GM12878 (cell line): ENCODE data around the gene TRIM38. TPM values are rescaled to one million over a fixed set of nuclear protein-coding genes. Genes with fewer than 3 reads are reported as not detected.

Experiments
- ASH2L ChIP-seq: fragments of 300-600, 200-600 bp; sonication (generic); IDR thresholded peaks from 2 replicates; pipeline ENCODE4 v1.6.1; 2017; ENCODE audit warnings: low read depth, mild to moderate bottlenecking, borderline replicate concordance
- FOS ChIP-seq: IDR thresholded peaks from 3 replicates; pipeline ENCODE4 v1.6.1; 2011; ENCODE audit warnings: borderline replicate concordance; ENCODE audit not compliant: insufficient read length; ENCODE audit errors: extremely low read depth
- JUNB ChIP-seq: IDR thresholded peaks from 2 replicates; pipeline ENCODE4 v1.6.1; 2016; ENCODE audit warnings: antibody characterized with exemption, mild to moderate bottlenecking
- NFYB ChIP-seq: IDR thresholded peaks from 2 replicates; pipeline ENCODE4 v1.6.1; 2011; ENCODE audit warnings: low read depth, mild to moderate bottlenecking, low read length, improper control_type of control experiment, moderate library complexity; ENCODE audit not compliant: insufficient read depth
- NR2C2 ChIP-seq: IDR thresholded peaks from 2 replicates; pipeline ENCODE4 v1.6.1; 2011; ENCODE audit warnings: borderline replicate concordance, low read depth; ENCODE audit not compliant: control insufficient read depth, insufficient read length
- TCF3 ChIP-seq: IDR thresholded peaks from 2 replicates; pipeline ENCODE4 v1.6.1; 2012; ENCODE audit warnings: low read depth, mild to moderate bottlenecking, low read length, borderline replicate concordance; ENCODE audit not compliant: insufficient read depth
- YBX1 ChIP-seq: fragments of 450-650 bp; IDR thresholded peaks from 2 replicates; pipeline ENCODE4 v1.6.1; 2016; ENCODE audit warnings: antibody characterized with exemption
- YY1 ChIP-seq: IDR thresholded peaks from 2 replicates; pipeline ENCODE4 v1.6.1; 2011; ENCODE audit warnings: low read depth, mild to moderate bottlenecking, low read length
- ZNF207 ChIP-seq: fragments of 450-650 bp; IDR thresholded peaks from 2 replicates; pipeline ENCODE4 v1.6.1; 2014; ENCODE audit warnings: antibody characterized with exemption, mild to moderate bottlenecking, borderline replicate concordance
- polyA plus RNA-seq, 11 experiments: library from polyadenylated mRNA; depleted of rRNA in 4 of 11; unstranded in 6 of 11; stranded (reverse) in 5 of 11; fragments of >200 nt; fragmentation: Nextera tagmentation in 4 of 11; fragmentation: Illumina TruSeq in 1 of 11; extraction: Ambion mirVana in 4 of 11; extraction: Trizol in 1 of 11; gene quantifications; 1 replicate in 1 of 11; 2 replicates in 10 of 11; pipeline versions ENCODE4 v1.2.1 to v1.2.3, GENCODE V29; 2011 to 2016; ENCODE audit warnings: inconsistent platforms in 2 of 11, missing spikeins in 2 of 11, low read depth in 1 of 11
- total RNA-seq, 4 experiments: library from RNA; depleted of rRNA in 3 of 4; stranded (reverse); fragments of >200 nt in 3 of 4; fragmentation: Illumina TruSeq in 1 of 4; extraction: Trizol in 1 of 4; gene quantifications; 2 replicates each; pipeline versions ENCODE4 v1.2.1 to v1.2.3, GENCODE V29; 2013 to 2021
- TF ChIP-seq, protein P1 (sequence below): IDR thresholded peaks from 2 replicates; pipeline ENCODE4 v1.6.1; 2012; ENCODE audit warnings: low read length, inconsistent platforms
- TF ChIP-seq, protein P2 (sequence below), 3 experiments: IDR thresholded peaks in 2 of 3; conservative IDR thresholded peaks in 1 of 3; 2 replicates each; pipeline ENCODE4 v1.5.1; 2011; ENCODE audit warnings: low read depth in 3 of 3, low read length in 3 of 3, mild to moderate bottlenecking in 3 of 3, control low read depth in 2 of 3, moderate library complexity in 2 of 3, inconsistent platforms in 1 of 3, mixed read lengths in 1 of 3; ENCODE audit not compliant: control insufficient read depth in 2 of 3, insufficient read depth in 1 of 3; ENCODE audit errors: extremely low read depth in 1 of 3
- TF ChIP-seq, protein P3 (sequence below): fragments of 450-650 bp; IDR thresholded peaks from 2 replicates; pipeline ENCODE4 v1.6.1; 2014; ENCODE audit warnings: mild to moderate bottlenecking
- TF ChIP-seq, protein P4 (sequence below): fragments of 450-650 bp; IDR thresholded peaks from 2 replicates; pipeline ENCODE4 v1.6.1; 2017; ENCODE audit warnings: low read depth, mild to moderate bottlenecking, moderate library complexity
- TF ChIP-seq, protein P5 (sequence below): fragments of 450-650 bp; IDR thresholded peaks from 2 replicates; pipeline ENCODE4 v1.6.1; 2017; ENCODE audit warnings: antibody characterized with exemption, mild to moderate bottlenecking, moderate library complexity

Gene TRIM38
- total and polyA plus RNA-seq, 10 of the 15 experiments (the other 5 are each of a cell fraction or from before 2014, with no cell fraction given) = 4.5 to 14.7 (median 11.1) TPM

DNA sequence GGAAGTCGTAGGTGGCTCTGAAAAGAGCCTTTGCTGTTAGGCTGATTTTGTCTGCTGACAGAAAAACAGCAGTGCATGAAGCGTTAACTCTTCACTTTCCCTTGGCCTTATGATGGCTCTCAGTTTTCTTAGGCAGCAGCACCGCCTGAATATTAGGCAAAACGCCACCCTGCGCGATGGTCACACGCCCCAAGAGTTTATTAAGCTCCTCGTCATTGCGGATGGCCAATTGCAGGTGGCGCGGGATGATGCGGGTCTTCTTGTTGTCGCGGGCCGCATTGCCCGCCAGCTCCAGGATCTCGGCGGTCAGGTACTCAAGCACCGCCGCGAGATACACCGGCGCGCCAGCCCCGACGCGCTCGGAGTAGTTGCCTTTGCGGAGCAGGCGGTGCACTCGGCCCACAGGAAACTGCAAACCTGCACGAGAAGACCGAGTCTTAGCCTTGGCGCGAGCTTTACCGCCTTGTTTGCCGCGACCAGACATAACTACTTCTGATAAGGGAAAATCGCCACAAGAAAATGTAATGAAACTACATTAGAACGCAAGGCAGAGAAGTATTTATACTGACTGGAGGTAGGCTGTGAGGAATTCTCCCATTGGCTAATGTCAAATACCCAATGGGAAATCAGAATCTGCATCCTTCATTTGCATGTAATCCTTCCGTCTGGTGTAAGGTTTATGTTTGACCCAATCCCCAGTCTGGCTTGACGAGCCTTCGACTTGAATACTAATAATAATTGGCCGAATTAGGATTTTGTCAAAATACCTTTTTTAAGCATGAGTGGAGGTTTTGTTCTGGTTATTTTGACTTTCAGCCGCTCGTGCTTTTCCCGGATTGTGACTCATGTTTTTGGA lies 70.7 kb downstream of the TRIM38 start (continued):
- TF ChIP-seq, protein P1, sequence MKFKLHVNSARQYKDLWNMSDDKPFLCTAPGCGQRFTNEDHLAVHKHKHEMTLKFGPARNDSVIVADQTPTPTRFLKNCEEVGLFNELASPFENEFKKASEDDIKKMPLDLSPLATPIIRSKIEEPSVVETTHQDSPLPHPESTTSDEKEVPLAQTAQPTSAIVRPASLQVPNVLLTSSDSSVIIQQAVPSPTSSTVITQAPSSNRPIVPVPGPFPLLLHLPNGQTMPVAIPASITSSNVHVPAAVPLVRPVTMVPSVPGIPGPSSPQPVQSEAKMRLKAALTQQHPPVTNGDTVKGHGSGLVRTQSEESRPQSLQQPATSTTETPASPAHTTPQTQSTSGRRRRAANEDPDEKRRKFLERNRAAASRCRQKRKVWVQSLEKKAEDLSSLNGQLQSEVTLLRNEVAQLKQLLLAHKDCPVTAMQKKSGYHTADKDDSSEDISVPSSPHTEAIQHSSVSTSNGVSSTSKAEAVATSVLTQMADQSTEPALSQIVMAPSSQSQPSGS = 0 out of 2 replicates have a peak, but pooled peaks have one; percentile 29
- TF ChIP-seq ASH2L = no peak
- TF ChIP-seq YBX1 = no peak
- TF ChIP-seq, protein P2, sequence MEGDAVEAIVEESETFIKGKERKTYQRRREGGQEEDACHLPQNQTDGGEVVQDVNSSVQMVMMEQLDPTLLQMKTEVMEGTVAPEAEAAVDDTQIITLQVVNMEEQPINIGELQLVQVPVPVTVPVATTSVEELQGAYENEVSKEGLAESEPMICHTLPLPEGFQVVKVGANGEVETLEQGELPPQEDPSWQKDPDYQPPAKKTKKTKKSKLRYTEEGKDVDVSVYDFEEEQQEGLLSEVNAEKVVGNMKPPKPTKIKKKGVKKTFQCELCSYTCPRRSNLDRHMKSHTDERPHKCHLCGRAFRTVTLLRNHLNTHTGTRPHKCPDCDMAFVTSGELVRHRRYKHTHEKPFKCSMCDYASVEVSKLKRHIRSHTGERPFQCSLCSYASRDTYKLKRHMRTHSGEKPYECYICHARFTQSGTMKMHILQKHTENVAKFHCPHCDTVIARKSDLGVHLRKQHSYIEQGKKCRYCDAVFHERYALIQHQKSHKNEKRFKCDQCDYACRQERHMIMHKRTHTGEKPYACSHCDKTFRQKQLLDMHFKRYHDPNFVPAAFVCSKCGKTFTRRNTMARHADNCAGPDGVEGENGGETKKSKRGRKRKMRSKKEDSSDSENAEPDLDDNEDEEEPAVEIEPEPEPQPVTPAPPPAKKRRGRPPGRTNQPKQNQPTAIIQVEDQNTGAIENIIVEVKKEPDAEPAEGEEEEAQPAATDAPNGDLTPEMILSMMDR (IDR thresholded peaks at IDR 0.05 in 2 of 3, conservative IDR thresholded peaks at IDR 0.05 in 1 of 3; ENCODE audit: control insufficient read depth in 2 of 3, extremely low read depth in 1 of 3, insufficient read depth in 1 of 3, low read depth in 3 of 3, low read length in 3 of 3) = no peak
- TF ChIP-seq, protein P3, sequence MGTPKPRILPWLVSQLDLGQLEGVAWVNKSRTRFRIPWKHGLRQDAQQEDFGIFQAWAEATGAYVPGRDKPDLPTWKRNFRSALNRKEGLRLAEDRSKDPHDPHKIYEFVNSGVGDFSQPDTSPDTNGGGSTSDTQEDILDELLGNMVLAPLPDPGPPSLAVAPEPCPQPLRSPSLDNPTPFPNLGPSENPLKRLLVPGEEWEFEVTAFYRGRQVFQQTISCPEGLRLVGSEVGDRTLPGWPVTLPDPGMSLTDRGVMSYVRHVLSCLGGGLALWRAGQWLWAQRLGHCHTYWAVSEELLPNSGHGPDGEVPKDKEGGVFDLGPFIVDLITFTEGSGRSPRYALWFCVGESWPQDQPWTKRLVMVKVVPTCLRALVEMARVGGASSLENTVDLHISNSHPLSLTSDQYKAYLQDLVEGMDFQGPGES = no peak; the same call in none of the 2 replicates
- 0 out of 2 replicates have a peak, but pooled peaks have one; percentile 10 for TF ChIP-seq YY1
- TF ChIP-seq, protein P4, sequence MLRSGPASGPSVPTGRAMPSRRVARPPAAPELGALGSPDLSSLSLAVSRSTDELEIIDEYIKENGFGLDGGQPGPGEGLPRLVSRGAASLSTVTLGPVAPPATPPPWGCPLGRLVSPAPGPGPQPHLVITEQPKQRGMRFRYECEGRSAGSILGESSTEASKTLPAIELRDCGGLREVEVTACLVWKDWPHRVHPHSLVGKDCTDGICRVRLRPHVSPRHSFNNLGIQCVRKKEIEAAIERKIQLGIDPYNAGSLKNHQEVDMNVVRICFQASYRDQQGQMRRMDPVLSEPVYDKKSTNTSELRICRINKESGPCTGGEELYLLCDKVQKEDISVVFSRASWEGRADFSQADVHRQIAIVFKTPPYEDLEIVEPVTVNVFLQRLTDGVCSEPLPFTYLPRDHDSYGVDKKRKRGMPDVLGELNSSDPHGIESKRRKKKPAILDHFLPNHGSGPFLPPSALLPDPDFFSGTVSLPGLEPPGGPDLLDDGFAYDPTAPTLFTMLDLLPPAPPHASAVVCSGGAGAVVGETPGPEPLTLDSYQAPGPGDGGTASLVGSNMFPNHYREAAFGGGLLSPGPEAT = peak; percentile 26; the same call in 1 of the 2 replicates
- TF ChIP-seq FOS = peak; percentile 64
- no peak for TF ChIP-seq NR2C2
- 0 out of 2 replicates have a peak, but pooled peaks have one; percentile 42 for TF ChIP-seq ZNF207
- TF ChIP-seq, protein P5, sequence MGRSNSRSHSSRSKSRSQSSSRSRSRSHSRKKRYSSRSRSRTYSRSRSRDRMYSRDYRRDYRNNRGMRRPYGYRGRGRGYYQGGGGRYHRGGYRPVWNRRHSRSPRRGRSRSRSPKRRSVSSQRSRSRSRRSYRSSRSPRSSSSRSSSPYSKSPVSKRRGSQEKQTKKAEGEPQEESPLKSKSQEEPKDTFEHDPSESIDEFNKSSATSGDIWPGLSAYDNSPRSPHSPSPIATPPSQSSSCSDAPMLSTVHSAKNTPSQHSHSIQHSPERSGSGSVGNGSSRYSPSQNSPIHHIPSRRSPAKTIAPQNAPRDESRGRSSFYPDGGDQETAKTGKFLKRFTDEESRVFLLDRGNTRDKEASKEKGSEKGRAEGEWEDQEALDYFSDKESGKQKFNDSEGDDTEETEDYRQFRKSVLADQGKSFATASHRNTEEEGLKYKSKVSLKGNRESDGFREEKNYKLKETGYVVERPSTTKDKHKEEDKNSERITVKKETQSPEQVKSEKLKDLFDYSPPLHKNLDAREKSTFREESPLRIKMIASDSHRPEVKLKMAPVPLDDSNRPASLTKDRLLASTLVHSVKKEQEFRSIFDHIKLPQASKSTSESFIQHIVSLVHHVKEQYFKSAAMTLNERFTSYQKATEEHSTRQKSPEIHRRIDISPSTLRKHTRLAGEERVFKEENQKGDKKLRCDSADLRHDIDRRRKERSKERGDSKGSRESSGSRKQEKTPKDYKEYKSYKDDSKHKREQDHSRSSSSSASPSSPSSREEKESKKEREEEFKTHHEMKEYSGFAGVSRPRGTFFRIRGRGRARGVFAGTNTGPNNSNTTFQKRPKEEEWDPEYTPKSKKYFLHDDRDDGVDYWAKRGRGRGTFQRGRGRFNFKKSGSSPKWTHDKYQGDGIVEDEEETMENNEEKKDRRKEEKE = no peak
- peak; percentile 84 for TF ChIP-seq NFYB
- TF ChIP-seq TCF3 = peak; percentile 83; the same call in 1 of the 2 replicates
- TF ChIP-seq JUNB = no peak
